NCI-H2107 treated with DMSO at 0.1 percent for 48 hours (cell line): Measurements from ENCODE around the gene SP2.
A peak's percentile ranks its signal among the peaks of the same experiment; 100 is the strongest.

Source experiments
- DNase-seq: peaks from one replicate; lab custom pipeline; 2025; ENCODE audit not compliant: unreplicated experiment; lab: John Stamatoyannopoulos, UW

The SP2 gene

DNA sequence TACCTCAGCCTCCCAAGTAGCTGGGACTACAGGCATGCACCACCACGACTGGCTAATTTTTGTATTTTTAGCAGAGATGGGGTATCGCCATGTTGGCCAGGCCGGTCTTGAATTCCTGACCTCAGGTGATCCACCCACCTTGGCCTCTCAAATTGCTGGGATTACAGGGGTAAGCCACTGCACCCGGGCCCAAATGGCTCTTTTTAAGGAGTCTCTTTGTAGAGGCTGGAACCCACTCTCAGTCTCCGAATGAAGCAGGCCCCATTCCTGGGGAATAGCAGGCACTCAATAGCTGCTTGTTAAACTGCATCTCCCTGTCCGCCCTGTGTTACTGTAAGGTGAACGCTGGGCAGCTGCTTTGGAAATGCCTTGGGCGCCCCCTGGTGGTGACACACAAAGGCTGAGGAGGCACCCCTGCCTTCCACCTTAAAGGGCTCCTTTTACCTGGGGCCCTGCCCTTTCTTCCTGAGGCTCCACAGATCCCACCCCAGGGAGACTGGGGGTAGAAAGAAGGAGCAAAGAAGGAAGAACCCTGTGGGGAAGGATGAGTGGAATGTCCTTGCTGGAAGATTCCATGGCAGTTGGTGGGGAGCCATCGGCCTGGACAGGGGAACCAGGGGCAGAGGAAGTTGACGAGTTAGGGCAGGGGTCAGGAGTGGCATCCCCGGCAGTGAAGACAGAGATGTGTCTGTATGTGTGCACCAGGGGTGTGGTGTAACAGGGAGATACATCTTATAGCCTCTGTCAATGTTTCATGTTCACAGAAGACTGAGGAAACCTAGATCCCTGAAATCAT, 6.1 kb upstream of the SP2 start:
- DNase-seq: peak; percentile 40

DNA sequence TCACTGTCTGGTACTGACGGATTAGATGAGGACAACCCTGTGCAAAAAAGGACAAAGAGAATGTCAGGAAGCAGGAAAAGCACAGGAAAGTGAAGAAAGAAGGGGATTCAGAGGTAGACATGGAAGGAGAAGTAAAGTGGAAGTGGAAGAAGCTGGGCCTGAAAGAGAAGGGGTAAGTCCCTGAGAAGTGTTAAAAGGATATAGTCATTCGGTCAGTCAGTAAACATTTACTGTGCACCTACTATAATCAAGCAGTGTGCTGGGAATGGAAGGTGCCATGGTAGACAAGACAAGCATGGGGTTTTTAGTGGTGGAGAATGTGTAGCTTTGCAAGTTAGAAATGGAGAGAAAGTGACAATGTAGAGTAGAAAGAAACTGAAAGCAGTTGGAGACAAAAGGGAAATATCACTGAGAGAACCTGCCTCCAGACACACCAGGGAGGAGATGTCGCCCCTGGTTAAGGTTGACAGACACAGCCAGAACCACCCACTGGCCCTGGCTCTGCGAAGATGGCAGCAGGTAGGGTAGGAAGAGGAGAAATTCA, 4.4 kb upstream of the SP2 start:
- no peak for DNase-seq

DNA sequence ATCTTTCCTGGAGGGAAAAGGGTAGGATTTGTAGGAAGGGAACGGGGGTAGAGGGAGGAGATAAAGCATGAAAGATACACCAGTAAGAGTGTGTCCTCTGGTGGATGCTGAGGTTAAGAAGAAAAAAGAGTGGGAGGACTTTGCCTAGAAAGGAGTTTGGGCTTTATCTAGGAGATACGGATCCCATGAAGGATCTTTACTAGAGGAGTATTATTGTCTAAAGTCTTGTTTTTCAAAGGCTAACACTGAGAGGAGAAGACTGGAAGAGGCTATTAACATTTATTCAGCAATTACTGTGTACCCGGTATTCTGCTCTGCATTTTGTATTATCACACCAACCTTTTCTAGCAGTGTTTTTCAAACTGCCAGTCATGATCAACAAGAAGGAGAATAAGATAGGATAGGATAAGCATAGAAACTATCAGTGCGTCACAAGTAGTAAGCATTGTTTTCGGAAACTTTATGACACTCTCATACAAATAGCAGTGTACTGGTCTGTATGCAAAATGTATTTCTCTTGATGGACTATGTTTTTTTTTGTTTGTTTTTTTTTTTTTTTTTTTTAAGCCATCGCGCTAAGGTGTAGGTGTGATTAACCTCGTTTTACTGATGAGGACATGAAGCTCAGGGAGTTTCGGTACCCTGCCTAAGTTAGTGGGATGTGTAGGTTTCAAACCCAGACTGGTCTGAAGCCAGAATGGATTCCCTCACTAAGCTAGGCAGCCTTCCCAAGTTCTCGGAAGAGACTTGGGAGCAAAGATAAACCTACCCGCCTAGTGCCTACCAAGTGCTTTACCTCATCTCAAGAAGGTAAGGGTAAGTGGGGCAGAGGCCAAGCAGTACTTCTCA, 1.3 kb upstream of the SP2 start:
- no peak for DNase-seq

DNA sequence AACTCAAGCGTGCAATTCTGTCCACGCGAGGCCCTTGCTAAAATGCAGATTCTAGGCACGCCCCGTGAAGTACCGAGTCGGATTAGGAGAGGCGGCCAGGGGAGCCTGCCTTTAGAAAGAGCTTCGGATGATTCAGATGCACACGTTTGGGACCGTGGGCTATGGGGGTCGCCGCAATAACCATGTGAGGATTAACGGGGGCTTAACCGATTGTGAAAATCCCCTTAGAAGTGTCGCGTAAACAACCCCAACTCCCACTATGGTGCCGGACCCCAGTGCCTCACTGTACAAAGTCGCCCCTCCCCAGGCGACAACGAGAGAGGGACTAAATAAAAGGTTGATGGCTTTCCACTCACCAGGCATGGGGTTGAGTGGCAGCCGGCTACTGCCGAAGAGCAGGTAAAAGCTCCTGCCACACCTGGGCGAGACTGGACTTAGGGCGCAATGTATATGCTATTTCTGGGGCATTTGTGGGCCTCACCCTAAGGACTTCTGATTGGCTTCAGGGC, 635 bp upstream of the SP2 start:
- no peak for DNase-seq

DNA sequence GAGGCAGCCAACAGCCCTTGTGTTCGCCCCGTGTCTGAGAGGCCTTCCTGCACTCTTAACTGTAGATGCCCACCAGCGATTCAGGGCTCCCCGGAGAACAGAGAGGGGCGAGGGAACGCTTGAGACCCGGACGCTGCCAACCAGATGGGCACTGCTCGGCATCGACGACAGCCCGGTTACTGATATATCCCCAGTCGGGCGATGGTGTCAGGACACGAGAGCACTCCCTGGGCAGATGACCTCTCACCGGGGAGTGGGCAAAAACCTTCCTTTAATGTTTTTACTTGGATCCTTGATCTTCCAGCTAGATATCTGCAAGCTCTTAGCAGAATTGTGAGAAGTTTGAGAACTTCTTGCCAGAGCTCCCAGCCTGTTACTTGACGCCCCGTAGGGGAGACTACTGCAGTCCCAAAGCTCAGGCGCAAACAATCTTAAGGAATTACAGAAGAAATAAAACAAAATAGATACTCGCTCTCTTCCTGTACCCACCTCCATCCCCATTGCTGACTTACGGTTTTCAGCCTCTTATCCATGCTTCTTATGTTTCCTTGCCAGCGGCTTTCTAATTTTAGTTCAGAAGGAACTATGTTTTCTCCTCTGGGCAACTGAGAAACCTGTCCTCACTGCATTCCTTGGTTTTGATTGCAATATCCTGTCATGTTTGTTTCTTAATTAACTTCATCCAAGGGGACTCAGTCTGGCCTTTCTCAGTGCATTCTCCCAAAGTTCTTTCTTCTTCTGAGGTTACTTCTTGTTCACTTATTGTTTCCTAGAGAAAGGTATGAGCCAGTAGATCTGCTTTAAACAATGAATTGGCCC, 845 bp downstream of the SP2 start:
- DNase-seq: no peak

GRCh38 chr17:47897561-47897960, 1.5 kb downstream of the SP2 start:
- DNase-seq: no peak

DNA sequence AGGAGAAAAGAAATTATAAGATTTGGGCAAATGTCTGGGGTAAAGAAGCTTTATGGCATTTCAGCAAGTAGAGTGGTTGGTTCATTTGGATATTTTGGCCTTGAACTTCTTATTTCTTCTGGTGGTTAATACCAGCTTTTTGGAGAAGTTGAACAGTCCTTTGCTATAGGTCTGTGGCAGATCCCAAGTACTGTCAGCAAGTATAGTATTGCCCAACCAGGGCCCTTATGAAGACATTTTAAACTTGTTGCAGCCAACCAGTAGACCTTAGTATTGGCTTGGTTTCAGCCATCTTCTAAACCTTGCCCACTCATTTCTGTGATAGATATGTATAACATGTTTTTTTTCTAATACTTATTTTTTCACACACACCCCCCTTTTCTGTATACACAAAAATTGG, 2.2 kb downstream of the SP2 start:
- no peak for DNase-seq

GRCh38 chr17:47899643-47900042, 3.6 kb downstream of the SP2 start:
- DNase-seq: no peak

GRCh38 chr17:47901423-47901822, 5.4 kb downstream of the SP2 start:
- DNase-seq: no peak

GRCh38 chr17:47902039-47902744, 6.2 kb downstream of the SP2 start:
- no peak for DNase-seq

DNA sequence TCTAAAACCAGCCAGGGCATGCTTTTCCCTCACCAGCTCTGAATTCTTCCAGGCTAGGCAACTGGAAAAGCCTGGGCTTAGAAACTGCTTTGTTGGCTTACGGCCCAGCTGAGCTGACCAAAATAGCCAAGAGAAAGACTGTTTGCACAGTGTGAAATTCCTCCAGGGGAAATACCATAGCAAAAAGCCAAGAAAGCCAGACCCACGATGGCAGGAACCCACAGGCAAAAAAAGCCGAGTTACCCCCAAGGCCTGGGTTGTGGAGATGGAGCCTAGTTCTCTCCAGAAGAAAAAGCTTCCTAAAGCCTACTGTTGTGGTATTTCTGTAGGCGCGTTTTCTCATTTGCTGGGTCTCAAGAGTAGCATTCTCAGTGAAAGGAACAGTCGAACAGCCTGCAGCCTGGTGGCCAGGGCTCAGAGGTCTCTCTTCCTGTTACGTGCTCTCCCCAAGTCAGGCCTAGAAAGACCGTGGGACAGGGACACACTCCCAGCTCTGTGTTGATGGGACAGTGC, 9.2 kb downstream of the SP2 start:
- no peak for DNase-seq

- no peak for DNase-seq
These were observed 10.4 kb downstream of the SP2 start for GRCh38 chr17:47906443-47906842.

DNA sequence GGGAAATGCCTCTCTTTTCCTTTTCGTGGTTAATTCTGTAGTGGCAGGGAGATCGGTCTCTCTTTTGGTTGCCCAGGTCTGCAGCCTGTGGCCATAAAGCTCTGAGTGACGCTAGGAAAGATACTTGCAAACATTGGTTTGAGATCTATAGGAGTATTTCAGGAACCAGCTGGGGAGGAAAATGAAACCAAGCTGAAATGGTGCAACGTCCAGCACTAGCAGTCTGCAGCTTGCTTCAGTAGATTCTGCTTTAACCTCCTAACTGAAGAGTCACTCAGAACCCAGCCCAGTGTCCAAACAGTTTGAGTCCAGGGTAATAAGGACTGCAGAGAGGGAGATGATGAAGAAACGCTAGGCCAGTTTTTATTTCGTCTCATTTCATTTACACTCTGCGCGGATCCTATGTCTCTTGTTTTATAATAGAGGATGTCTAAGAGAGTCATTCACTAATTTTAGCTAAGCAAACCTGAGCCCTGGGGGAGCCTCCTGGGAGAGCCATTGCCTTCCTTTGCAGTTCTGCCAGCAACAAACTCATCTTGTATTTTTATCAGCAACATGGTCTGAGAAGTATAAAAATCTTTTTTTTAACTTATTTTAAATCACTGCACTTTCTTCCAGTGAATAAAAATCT, 12.0 kb downstream of the SP2 start:
- no peak for DNase-seq

GRCh38 chr17:47913050-47913449, 17.0 kb downstream of the SP2 start:
- no peak for DNase-seq

DNA sequence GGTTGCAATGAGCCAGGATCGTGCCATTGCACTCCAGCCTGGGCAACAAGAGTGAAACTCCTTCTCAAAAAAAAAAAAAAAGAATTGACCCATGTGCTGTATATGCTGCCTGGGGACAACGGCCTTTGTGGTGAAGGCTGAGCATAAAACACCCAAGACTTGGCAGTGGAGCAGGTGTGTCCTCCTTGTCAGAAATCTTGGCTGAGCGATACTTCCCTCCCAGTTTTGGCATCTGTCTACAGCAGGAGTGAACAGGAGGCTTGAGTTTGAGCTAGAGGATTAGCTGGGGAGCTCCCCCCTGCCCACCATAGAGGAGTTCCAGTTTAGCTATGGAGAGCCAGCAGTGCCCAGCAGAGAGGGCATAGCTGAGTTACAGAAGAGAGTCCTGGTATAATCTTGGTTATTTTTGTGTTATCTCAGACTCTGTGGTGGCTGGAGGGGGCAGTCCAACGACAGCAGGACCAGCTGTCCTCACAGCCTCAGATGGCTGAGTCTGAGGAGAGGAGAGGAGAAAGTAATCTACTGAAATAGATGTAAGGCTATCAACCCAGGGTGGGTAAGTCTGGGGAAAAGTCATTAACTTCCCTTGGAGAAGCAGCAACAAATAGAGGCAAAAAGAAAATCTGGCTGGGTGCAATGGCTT, 18.4 kb downstream of the SP2 start:
- DNase-seq: no peak

DNA sequence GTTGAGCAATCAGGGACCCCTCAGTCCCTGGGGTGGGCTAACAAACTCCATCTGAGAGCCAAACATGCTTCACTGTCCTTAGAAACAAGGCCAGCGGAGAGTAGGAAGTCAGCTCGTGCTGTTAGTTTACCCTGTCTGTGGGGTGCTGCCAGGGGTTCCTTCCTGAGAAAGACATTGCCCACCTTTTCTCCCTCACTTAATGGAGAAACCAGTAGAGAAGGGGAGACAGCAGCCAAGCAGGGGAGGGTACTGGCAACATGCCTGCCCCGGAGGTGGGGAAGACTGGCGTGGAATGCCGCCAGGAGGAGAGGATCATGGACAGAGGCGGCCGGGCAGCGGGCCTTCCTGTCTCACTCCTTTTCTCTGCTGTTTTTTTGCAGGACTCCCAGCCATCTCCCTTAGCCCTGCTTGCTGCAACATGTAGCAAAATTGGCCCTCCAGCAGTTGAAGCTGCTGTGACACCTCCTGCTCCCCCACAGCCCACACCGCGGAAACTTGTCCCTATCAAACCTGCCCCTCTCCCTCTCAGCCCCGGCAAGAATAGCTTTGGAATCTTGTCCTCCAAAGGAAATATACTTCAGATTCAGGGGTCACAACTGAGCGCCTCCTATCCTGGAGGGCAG, 19.9 kb downstream of the SP2 start:
- no peak for DNase-seq

- DNase-seq: no peak
These were observed 20.6 kb downstream of the SP2 start for GRCh38 chr17:47916489-47917208.

GRCh38 chr17:47917581-47917980, 21.5 kb downstream of the SP2 start:
- no peak for DNase-seq
